ENCODE results near the gene UVRAG.

UVRAG gene

GRCh38 chr11:75902631-75903030 lies 87.6 kb downstream of the UVRAG start:
- H3K27me3 ChIP-seq, result no peaks in the 10 kb centered on the region
- H3K4me3 ChIP-seq (ENCODE audit: low read depth, low read length), result no peak overlapping the region
- no peak for DNase-seq
- H3K9me3 ChIP-seq, result no peaks in the 10 kb centered on the region
- TF ChIP-seq, protein P1, sequence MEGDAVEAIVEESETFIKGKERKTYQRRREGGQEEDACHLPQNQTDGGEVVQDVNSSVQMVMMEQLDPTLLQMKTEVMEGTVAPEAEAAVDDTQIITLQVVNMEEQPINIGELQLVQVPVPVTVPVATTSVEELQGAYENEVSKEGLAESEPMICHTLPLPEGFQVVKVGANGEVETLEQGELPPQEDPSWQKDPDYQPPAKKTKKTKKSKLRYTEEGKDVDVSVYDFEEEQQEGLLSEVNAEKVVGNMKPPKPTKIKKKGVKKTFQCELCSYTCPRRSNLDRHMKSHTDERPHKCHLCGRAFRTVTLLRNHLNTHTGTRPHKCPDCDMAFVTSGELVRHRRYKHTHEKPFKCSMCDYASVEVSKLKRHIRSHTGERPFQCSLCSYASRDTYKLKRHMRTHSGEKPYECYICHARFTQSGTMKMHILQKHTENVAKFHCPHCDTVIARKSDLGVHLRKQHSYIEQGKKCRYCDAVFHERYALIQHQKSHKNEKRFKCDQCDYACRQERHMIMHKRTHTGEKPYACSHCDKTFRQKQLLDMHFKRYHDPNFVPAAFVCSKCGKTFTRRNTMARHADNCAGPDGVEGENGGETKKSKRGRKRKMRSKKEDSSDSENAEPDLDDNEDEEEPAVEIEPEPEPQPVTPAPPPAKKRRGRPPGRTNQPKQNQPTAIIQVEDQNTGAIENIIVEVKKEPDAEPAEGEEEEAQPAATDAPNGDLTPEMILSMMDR (IDR thresholded peaks at IDR 0.05; ENCODE audit: low read depth, low read length), result no peak
- H3K36me3 ChIP-seq, result no peaks in the 10 kb centered on the region
- H3K4me1 ChIP-seq, result no peaks in the 10 kb centered on the region

- H3K4me3 ChIP-seq (ENCODE audit: low read depth, low read length), result no peak overlapping the region
- TF ChIP-seq, protein P1 (IDR thresholded peaks at IDR 0.05; ENCODE audit: low read depth, low read length), result no peak
- H3K4me1 ChIP-seq, result no peaks in the 10 kb centered on the region
- no peaks in the 10 kb centered on the region for H3K36me3 ChIP-seq
- H3K27me3 ChIP-seq, result no peaks in the 10 kb centered on the region
- DNase-seq, result no peak
- no peaks in the 10 kb centered on the region for H3K9me3 ChIP-seq
Measured at GRCh38 chr11:75903276-75903675, 88.3 kb downstream of the UVRAG start.

- no peak overlapping the region for H3K4me3 ChIP-seq (ENCODE audit: low read depth, low read length)
- H3K36me3 ChIP-seq, result no peaks in the 10 kb centered on the region
- TF ChIP-seq, protein P1 (IDR thresholded peaks at IDR 0.05; ENCODE audit: low read depth, low read length), result no peak
- DNase-seq, result no peak
- H3K27me3 ChIP-seq, result no peaks in the 10 kb centered on the region
- no peaks in the 10 kb centered on the region for H3K9me3 ChIP-seq
- no peaks in the 10 kb centered on the region for H3K4me1 ChIP-seq
Measured at GRCh38 chr11:75905434-75905833, 90.4 kb downstream of the UVRAG start.

- no peaks in the 10 kb centered on the region for H3K9me3 ChIP-seq
- H3K36me3 ChIP-seq, result peaks cover 3% of the 10 kb centered on the region
- TF ChIP-seq, protein P1 (IDR thresholded peaks at IDR 0.05; ENCODE audit: low read depth, low read length), result no peak
- no peaks in the 10 kb centered on the region for H3K27me3 ChIP-seq
- no peak overlapping the region for H3K4me3 ChIP-seq (ENCODE audit: low read depth, low read length)
- DNase-seq, result no peak
- H3K4me1 ChIP-seq, result no peaks in the 10 kb centered on the region
Measured at GRCh38 chr11:75907906-75908527, 93.0 kb downstream of the UVRAG start.

GRCh38 chr11:75910426-75911145 lies 95.6 kb downstream of the UVRAG start:
- no peaks in the 10 kb centered on the region for H3K27me3 ChIP-seq
- no peaks in the 10 kb centered on the region for H3K9me3 ChIP-seq
- no peak for DNase-seq
- TF ChIP-seq, protein P1 (IDR thresholded peaks at IDR 0.05; ENCODE audit: low read depth, low read length), result no peak
- peaks cover 3% of the 10 kb centered on the region for H3K36me3 ChIP-seq
- no peaks in the 10 kb centered on the region for H3K4me1 ChIP-seq
- no peak overlapping the region for H3K4me3 ChIP-seq (ENCODE audit: low read depth, low read length)

DNA sequence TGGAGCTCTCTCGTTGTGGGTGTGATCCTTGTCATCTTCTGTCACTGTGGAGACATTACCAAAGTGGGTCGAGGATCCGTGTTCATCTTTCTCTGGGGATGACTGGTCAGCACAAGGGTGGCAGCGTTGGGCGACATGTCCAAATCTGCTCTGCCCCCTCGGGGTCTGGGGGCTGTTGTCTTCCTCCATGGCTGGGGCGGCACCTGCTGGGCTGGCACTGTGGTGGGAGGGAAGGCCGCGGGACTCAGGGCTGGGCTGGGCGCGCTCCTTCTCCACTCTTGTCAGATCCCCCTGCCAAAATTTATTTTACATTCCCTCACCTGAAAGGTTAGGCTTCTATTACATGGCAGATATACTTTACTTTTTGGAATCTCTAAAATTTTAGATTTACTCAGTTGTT lies 96.4 kb downstream of the UVRAG start:
- DNase-seq, result no peak
- no peak overlapping the region for H3K4me3 ChIP-seq (ENCODE audit: low read depth, low read length)
- no peaks in the 10 kb centered on the region for H3K27me3 ChIP-seq
- H3K4me1 ChIP-seq, result no peaks in the 10 kb centered on the region
- TF ChIP-seq, protein P1 (IDR thresholded peaks at IDR 0.05; ENCODE audit: low read depth, low read length), result no peak
- H3K36me3 ChIP-seq, result peaks cover 3% of the 10 kb centered on the region
- H3K9me3 ChIP-seq, result no peaks in the 10 kb centered on the region
